Activated CD8-positive, alpha-beta memory T cell treated with anti-CD3 and anti-CD28 coated beads for 24 hours (primary cell): ENCODE results near the gene SLC30A5.

Experiments used
- DNase-seq: peaks from one replicate; pipeline ENCODE4 v3.0.0-alpha.2; 2020

The SLC30A5 gene

DNA sequence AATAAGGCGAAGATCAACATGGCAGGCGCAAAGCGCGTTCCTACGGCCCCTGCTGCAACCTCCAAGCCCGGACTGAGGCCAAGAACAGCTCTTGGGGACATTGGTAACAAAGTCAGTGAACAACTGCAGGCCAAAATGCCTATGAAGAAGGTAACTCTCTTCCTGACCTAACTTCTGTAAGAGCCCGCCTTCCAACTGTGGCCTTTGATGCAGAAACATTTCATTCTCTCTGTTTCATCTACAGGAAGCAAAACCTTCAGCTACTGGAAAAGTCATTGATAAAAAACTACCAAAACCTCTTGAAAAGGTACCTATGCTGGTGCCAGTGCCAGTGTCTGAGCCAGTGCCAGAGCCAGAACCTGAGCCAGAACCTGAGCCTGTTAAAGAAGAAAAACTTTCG, 74.1 kb downstream of the SLC30A5 start:
- DNase-seq = no peak

DNA sequence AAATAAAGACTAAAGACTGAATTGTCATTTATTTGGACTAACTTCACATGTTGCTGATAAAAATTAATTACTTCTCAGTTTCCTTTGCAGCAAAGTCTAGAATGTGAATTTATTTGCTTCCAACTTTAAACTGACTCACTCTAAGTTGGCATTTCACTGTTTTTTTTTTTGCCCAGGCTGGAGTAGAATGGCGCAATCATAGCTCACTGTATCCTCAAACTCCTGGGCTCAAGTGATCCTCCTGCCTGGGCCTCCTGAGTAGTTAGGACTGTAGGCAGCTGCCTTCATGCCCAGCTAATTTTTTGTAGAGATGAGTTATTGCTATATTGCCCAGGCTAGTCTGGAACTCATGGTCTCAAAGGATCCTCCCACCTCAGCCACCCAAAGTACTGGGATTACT, 76.7 kb downstream of the SLC30A5 start:
- DNase-seq = no peak

DNA sequence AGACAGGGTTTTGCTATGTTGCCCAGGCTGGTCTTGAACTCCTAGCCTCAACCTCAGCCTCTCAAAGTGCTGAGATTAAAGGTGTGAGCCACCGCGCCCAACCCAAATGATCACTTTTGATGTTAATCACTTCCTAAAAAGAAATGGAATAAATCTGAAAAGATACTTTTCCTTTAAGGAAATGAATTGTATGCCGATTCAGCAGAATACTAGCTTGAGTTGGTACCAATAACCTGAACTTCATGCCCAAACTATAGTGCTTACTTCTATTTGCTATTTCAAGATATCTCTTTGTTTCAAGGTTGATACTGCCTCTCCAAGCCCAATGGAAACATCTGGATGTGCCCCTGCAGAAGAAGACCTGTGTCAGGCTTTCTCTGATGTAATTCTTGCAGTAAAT, 77.2 kb downstream of the SLC30A5 start:
- no peak for DNase-seq
